SK-N-SH treated with all-trans-retinoic acid at 6 μM for 48 hours (cell line): ENCODE results near the gene SYNRG.

ENCODE experiments used
- ATAC-seq: fragments of 200-7000 bp; cut with Tn5 transposase; 3 replicates; pipeline ENCODE4 v1.9.1; 2020; ENCODE audit warnings: mild to moderate bottlenecking, moderate library complexity
- ARNTL ChIP-seq: fragments of 450-650 bp; formaldehyde crosslinking; IDR thresholded peaks from 2 replicates; pipeline ENCODE4 v1.5.0; 2020; ENCODE audit warnings: low read depth, mild to moderate bottlenecking, moderate library complexity, borderline replicate concordance
- BACH2 ChIP-seq: fragments of 250-450 bp; sonication (Bioruptor Pico); IDR thresholded peaks from 2 replicates; pipeline ENCODE4 v1.9.0; 2021; ENCODE audit warnings: mild to moderate bottlenecking, borderline replicate concordance
- CREB5 ChIP-seq: fragments of 250-450 bp; sonication (Bioruptor Pico); IDR thresholded peaks from 2 replicates; pipeline ENCODE4 v1.5.1; 2020; ENCODE audit warnings: low read depth, mild to moderate bottlenecking, moderate library complexity
- CSDC2 ChIP-seq: fragments of 250-450 bp; sonication (Bioruptor Pico); IDR thresholded peaks from 2 replicates; pipeline ENCODE4 v1.5.0; 2020; ENCODE audit warnings: mild to moderate bottlenecking, moderate library complexity
- CSRNP3 ChIP-seq: fragments of 250-450 bp; sonication (Bioruptor Pico); IDR thresholded peaks from 2 replicates; pipeline ENCODE4 v1.5.1; 2021; ENCODE audit warnings: mild to moderate bottlenecking, moderate library complexity
- ESRRG ChIP-seq: fragments of 250-450 bp; sonication (Bioruptor Pico); IDR thresholded peaks from 2 replicates; pipeline ENCODE4 v1.6.1; 2021; ENCODE audit warnings: mild to moderate bottlenecking
- GLIS3 ChIP-seq: fragments of 250-450 bp; sonication (Bioruptor Pico); IDR thresholded peaks from 2 replicates; pipeline ENCODE4 v1.5.0; 2020; ENCODE audit warnings: mild to moderate bottlenecking, moderate library complexity
- ISL1 ChIP-seq: fragments of 250-450 bp; sonication (Bioruptor Pico); IDR thresholded peaks from 2 replicates; pipeline ENCODE4 v2.1.2; 2022; ENCODE audit warnings: mild to moderate bottlenecking, moderate library complexity
- OSR1 ChIP-seq: fragments of 250-450 bp; sonication (Bioruptor Pico); IDR thresholded peaks from 2 replicates; pipeline ENCODE4 v1.8.0; 2022; ENCODE audit warnings: moderate library complexity, mild to moderate bottlenecking, inconsistent platforms
- POU6F1 ChIP-seq: fragments of 250-450 bp; sonication (Bioruptor Pico); IDR thresholded peaks from 2 replicates; pipeline ENCODE4 v1.8.0; 2021; ENCODE audit warnings: low read depth, mild to moderate bottlenecking, moderate library complexity, borderline replicate concordance
- PPARA ChIP-seq: fragments of 250-450 bp; sonication (Bioruptor Pico); IDR thresholded peaks from 2 replicates; pipeline ENCODE4 v1.5.0; 2020; ENCODE audit warnings: mild to moderate bottlenecking, borderline replicate concordance
- RARB ChIP-seq: fragments of 250-450 bp; sonication (Bioruptor Pico); IDR thresholded peaks from 2 replicates; pipeline ENCODE4 v1.8.0; 2021; ENCODE audit warnings: mild to moderate bottlenecking, moderate library complexity
- SNAI2 ChIP-seq: fragments of 250-450 bp; sonication (Bioruptor Pico); IDR thresholded peaks from 2 replicates; pipeline ENCODE4 v1.5.0; 2020; ENCODE audit warnings: mild to moderate bottlenecking, moderate library complexity
- TCF4 ChIP-seq: fragments of 250-450 bp; sonication (Bioruptor Pico); IDR thresholded peaks from 2 replicates; pipeline ENCODE4 v1.8.0; 2021; ENCODE audit warnings: mild to moderate bottlenecking, moderate library complexity, borderline replicate concordance
- TSHZ2 ChIP-seq: fragments of 250-450 bp; sonication (Bioruptor Pico); IDR thresholded peaks from 2 replicates; pipeline ENCODE4 v1.5.0; 2020; ENCODE audit warnings: mild to moderate bottlenecking, moderate library complexity
- ZC3H10 ChIP-seq: fragments of 250-450 bp; sonication (Bioruptor Pico); IDR thresholded peaks from 2 replicates; pipeline ENCODE4 v1.5.1; 2021; ENCODE audit warnings: mild to moderate bottlenecking, moderate library complexity
- ZFP3 ChIP-seq: fragments of 250-450 bp; sonication (Bioruptor Pico); IDR thresholded peaks from 2 replicates; pipeline ENCODE4 v1.5.0; 2020; ENCODE audit warnings: mild to moderate bottlenecking, moderate library complexity
- ZFP30 ChIP-seq: fragments of 450-650 bp; formaldehyde crosslinking; IDR thresholded peaks from 2 replicates; pipeline ENCODE4 v1.5.0; 2022; ENCODE audit warnings: mild to moderate bottlenecking, moderate library complexity
- ZNF565 ChIP-seq: fragments of 450-650 bp; formaldehyde crosslinking; conservative IDR thresholded peaks from 2 replicates; pipeline ENCODE4 v1.5.0; 2020; ENCODE audit warnings: low read depth, mild to moderate bottlenecking, moderate library complexity
- ZNF8 ChIP-seq: fragments of 450-650 bp; formaldehyde crosslinking; IDR thresholded peaks from 2 replicates; pipeline ENCODE4 v1.5.0; 2020; ENCODE audit warnings: mild to moderate bottlenecking, moderate library complexity

The SYNRG gene

GRCh38 chr17:37555386-37555785 is 53.8 kb downstream of the SYNRG start:
- TF ChIP-seq ZFP3 (no peak), ARNTL (no peak), CSRNP3 (CRISPR knock-in tag) (no peak), ISL1 (CRISPR knock-in tag) (no peak), ZNF565 (CRISPR knock-in tag) (no peak), BACH2 (CRISPR knock-in tag) (no peak), CREB5 (no peak), ZNF8 (CRISPR knock-in tag) (no peak), ZFP30 (no peak), POU6F1 (CRISPR knock-in tag) (no peak)
- TF ChIP-seq, all 23 proteins: peak for 0
- no peak for ATAC-seq

- no peak for ATAC-seq
- no peak for TF ChIP-seq ISL1 (CRISPR knock-in tag)
These were observed 55.7 kb downstream of the SYNRG start for GRCh38 chr17:37553401-37553966.

GRCh38 chr17:37551788-37552187 is 57.4 kb downstream of the SYNRG start:
- TF ChIP-seq RARB = no peak
- TF ChIP-seq PPARA (CRISPR knock-in tag) = no peak
- TF ChIP-seq SNAI2 (CRISPR knock-in tag) = no peak
- TF ChIP-seq GLIS3 (CRISPR knock-in tag) = no peak
- TF ChIP-seq CREB5 = no peak
- TF ChIP-seq ZNF8 (CRISPR knock-in tag) = no peak
- TF ChIP-seq ESRRG (CRISPR knock-in tag) = no peak
- TF ChIP-seq OSR1 (CRISPR knock-in tag) = no peak
- no peak for TF ChIP-seq CSDC2 (CRISPR knock-in tag)
- TF ChIP-seq ZC3H10 (CRISPR knock-in tag) = no peak
- no peak for TF ChIP-seq CSRNP3 (CRISPR knock-in tag)
- no peak for TF ChIP-seq TSHZ2
- no peak for TF ChIP-seq POU6F1 (CRISPR knock-in tag)
- no peak for TF ChIP-seq TCF4 (CRISPR knock-in tag)
- ATAC-seq = no peak
